Mucosa of rectum (tissue), 2 donors: ENCODE measurements around the gene LRIG2.
"Not testable (repeated sequence)": the region's sequence is repeated elsewhere in the genome, so short reads cannot be mapped to it uniquely, and the experiment has no call there.

Experiments
- H3K27ac ChIP-seq, 2 donors: one replicate each; pipeline ENCODE4 v1.7.0; 2013; ENCODE audit warnings: inconsistent platforms in 2 of 2, low read depth in 2 of 2, low read length in 2 of 2
- H3K27me3 ChIP-seq, 2 donors: one replicate each; pipeline ENCODE4 v1.7.0; 2013; ENCODE audit warnings: low read length in 2 of 2; ENCODE audit not compliant: control insufficient read depth in 2 of 2, insufficient read depth in 2 of 2
- H3K36me3 ChIP-seq, 2 donors: one replicate each; pipeline ENCODE4 v1.7.0; 2013; ENCODE audit warnings: low read length in 2 of 2; ENCODE audit not compliant: control insufficient read depth in 2 of 2, insufficient read depth in 2 of 2
- H3K4me1 ChIP-seq, 2 donors: one replicate each; pipeline ENCODE4 v1.7.0; 2013; ENCODE audit warnings: low read length in 2 of 2, mild to moderate bottlenecking in 1 of 2; ENCODE audit not compliant: control insufficient read depth in 2 of 2, insufficient read depth in 2 of 2
- H3K4me3 ChIP-seq, 2 donors: one replicate each; pipeline ENCODE4 v1.7.0; 2013; ENCODE audit warnings: low read length in 2 of 2
- H3K9ac ChIP-seq, 2 donors: one replicate each; pipeline ENCODE4 v1.7.0; 2013; ENCODE audit warnings: low read length in 2 of 2, low read depth in 1 of 2, mild to moderate bottlenecking in 1 of 2
- H3K9me3 ChIP-seq, 2 donors: one replicate each; pipeline ENCODE4 v1.7.0; 2013; ENCODE audit warnings: low read length in 2 of 2; ENCODE audit not compliant: control insufficient read depth in 2 of 2
- donor health status: healthy.
- donor health status: Normal muscosa, but diverticular disease.

LRIG2 gene

DNA sequence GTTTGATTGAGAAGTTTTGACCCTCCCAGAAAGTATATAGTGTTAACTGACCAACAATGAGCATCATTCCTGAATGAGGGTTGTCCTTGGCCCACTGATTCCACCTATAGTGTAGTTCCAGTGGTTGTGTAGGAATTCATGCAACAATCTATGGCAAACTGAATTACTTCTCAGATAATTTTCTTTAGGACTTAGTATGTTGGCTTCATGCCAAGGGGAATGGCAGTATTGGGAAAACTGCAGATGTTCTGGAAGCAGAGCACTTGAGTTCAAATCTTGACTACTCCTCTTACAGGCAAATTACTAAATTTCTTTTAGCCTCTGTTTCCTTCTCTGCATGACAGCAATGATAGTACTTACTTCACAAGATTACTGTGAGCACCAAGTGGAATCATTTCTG lies 65.8 kb downstream of the LRIG2 start:
- no peaks in the 10 kb centered on the region for H3K27me3 ChIP-seq
- peaks cover 4 to 10% of the 10 kb centered on the region in 2 donors for H3K4me1 ChIP-seq
- H3K4me3 ChIP-seq, result no peak overlapping the region
- no peak overlapping the region for H3K27ac ChIP-seq
- no peaks in the 10 kb centered on the region for H3K9me3 ChIP-seq
- no peak overlapping the region for H3K9ac ChIP-seq
- no peaks in the 10 kb centered on the region for H3K36me3 ChIP-seq

DNA sequence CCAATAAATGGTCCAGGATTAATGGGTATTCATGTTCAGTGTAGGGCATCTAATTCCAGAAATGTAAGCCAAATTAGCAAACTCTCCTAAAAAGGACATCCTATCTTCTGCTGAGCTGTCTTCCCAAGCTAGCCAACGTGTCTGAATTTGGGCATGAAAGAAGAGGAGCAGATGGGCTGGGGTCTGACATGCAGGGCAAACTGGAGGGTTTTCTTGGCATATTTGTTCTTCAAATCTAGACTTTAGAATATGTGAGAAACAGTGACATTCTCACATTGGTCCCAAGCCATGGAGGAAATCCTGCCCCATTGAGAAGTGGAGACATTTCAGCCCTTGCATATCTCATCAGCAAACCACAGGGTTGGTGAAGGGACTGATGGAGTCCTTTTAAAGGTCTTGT lies 67.2 kb downstream of the LRIG2 start:
- H3K9ac ChIP-seq, result peak overlapping the region in 1 of 2 donors; percentile 38
- no peak overlapping the region for H3K27ac ChIP-seq

GRCh38 chr1:113140588-113141446 lies 67.8 kb downstream of the LRIG2 start:
- peak overlapping the region; percentile 20 to 38 for H3K27ac ChIP-seq
- H3K9ac ChIP-seq, result peak overlapping the region; percentile 38 to 41
- peak overlapping the region; percentile 4 to 61 for H3K4me3 ChIP-seq

More for the DNA sequence above, 67.2 kb downstream of the LRIG2 start:
- Histone ChIP-seq H3K9me3 (no peaks in the 10 kb centered on the region), H3K27me3 (no peaks in the 10 kb centered on the region), H3K4me1 (peaks cover 4 to 10% of the 10 kb centered on the region in 2 donors), H3K36me3 (no peaks in the 10 kb centered on the region), H3K4me3 (no peak overlapping the region)

GRCh38 chr1:113141650-113142473 lies 68.9 kb downstream of the LRIG2 start:
- H3K9me3 ChIP-seq, result no peaks in the 10 kb centered on the region
- H3K4me1 ChIP-seq, result peaks cover 4 to 10% of the 10 kb centered on the region in 2 donors
- no peaks in the 10 kb centered on the region for H3K27me3 ChIP-seq
- H3K9ac ChIP-seq, result peak overlapping the region in 1 of 2 donors; percentile 9
- H3K4me3 ChIP-seq, result no peak overlapping the region
- no peaks in the 10 kb centered on the region for H3K36me3 ChIP-seq
- H3K27ac ChIP-seq, result no peak overlapping the region

More at GRCh38 chr1:113140588-113141446, 67.8 kb downstream of the LRIG2 start:
- Histone ChIP-seq H3K36me3 (no peaks in the 10 kb centered on the region), H3K4me1 (peaks cover 4 to 10% of the 10 kb centered on the region in 2 donors), H3K9me3 (no peaks in the 10 kb centered on the region), H3K27me3 (no peaks in the 10 kb centered on the region)

DNA sequence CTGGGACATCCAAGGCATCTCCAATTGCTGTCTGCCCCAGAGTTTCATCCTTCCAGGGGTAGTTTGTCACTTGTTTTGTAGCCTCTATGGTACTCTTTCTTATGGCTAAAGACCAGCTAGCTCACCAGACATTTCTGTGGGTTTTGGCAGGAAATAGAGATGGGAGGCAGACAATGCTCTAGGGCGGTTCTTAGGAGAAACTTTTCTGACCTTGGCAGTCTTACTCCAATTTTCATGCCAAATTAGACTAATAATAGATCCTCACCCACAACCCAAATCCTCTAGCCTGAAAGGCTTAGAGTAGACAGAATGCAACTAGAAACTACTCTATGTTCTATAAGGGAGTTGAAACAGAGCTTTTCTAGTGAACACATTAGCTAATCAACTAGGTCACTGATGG lies 69.8 kb downstream of the LRIG2 start:
- no peak overlapping the region for H3K9ac ChIP-seq
- no peaks in the 10 kb centered on the region for H3K36me3 ChIP-seq
- peaks cover 4 to 10% of the 10 kb centered on the region in 2 donors for H3K4me1 ChIP-seq
- H3K27ac ChIP-seq, result no peak overlapping the region
- no peak overlapping the region for H3K4me3 ChIP-seq
- no peaks in the 10 kb centered on the region for H3K9me3 ChIP-seq
- H3K27me3 ChIP-seq, result no peaks in the 10 kb centered on the region

- Histone ChIP-seq H3K4me3 (no peak overlapping the region), H3K36me3 (no peaks in the 10 kb centered on the region), H3K9ac (no peak overlapping the region), H3K27me3 (no peaks in the 10 kb centered on the region), H3K9me3 (no peaks in the 10 kb centered on the region), H3K27ac (no peak overlapping the region), H3K4me1 (peaks cover 0 to 2% of the 10 kb centered on the region in 2 donors)
Observed at GRCh38 chr1:113146242-113147072, 73.5 kb downstream of the LRIG2 start.

GRCh38 chr1:113147073-113147625 lies 74.2 kb downstream of the LRIG2 start:
- Histone ChIP-seq H3K36me3 (no peaks in the 10 kb centered on the region), H3K4me1 (peaks cover 0 to 2% of the 10 kb centered on the region in 2 donors), H3K27ac (no peak overlapping the region), H3K4me3 (no peak overlapping the region), H3K27me3 (no peaks in the 10 kb centered on the region), H3K9ac (no peak overlapping the region), H3K9me3 (no peaks in the 10 kb centered on the region)

DNA sequence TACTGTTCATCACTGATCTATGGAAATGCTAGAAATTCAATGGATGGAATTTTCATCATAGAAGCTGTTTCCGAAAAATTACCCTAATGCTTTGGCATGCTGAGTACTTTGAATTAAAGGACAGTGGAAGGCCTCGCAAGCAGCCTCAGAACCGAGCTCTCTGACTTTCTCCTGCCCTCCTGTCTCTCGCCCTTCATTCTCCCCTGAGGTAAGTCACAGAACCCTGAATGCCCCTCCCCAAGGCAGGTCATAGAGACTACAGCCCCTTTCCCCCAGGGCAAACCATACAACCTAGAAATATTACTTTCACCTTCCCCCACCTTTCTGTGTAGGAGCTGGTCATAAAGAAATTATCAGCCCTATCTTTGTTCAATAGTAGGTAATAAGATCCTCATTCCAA lies 74.8 kb downstream of the LRIG2 start:
- Histone ChIP-seq H3K9ac (no peak overlapping the region), H3K4me3 (no peak overlapping the region), H3K36me3 (no peaks in the 10 kb centered on the region), H3K27ac (no peak overlapping the region), H3K9me3 (no peaks in the 10 kb centered on the region), H3K4me1 (peaks cover 0 to 3% of the 10 kb centered on the region in 2 donors), H3K27me3 (no peaks in the 10 kb centered on the region)

GRCh38 chr1:113150494-113150893 lies 77.5 kb downstream of the LRIG2 start:
- H3K9ac ChIP-seq, H3K27ac ChIP-seq, H3K9me3 ChIP-seq, H3K4me3 ChIP-seq, H3K4me1 ChIP-seq, H3K36me3 ChIP-seq, H3K27me3 ChIP-seq: not testable (repeated sequence)
